ENCODE measurements around the gene BSDC1. TPM values are rescaled to one million over a fixed set of nuclear protein-coding genes. Genes with fewer than 3 reads are reported as not detected.
A peak's percentile ranks its signal among the peaks of the same experiment; 100 is the strongest.

The BSDC1 gene
- total RNA-seq, 4 donors from 2014 or later: 96.0 to 140 (median 120) TPM

GRCh38 chr1:32426489-32427255 lies 32.4 kb upstream of the BSDC1 start:
- under 1% methylated on average over 30 of the region's 36 CpGs for WGBS
- Histone ChIP-seq H3K27ac (no peak overlapping the region), H3K4me1 (peaks cover 10% of the 10 kb centered on the region), H3K36me3 (no peaks in the 10 kb centered on the region), H3K9me3 (no peaks in the 10 kb centered on the region), H3K27me3 (no peaks in the 10 kb centered on the region), H3K4me3 (peak overlapping the region; percentile 37)
- no peak for DNase-seq (ENCODE audit: low spot score in 2 of 2)
- TF ChIP-seq POLR2AphosphoS5 (IDR thresholded peaks at IDR 0.05): no peak
- no peak for TF ChIP-seq POLR2A (IDR thresholded peaks at IDR 0.05)
- no peak for TF ChIP-seq CTCF (IDR thresholded peaks at IDR 0.05)
- TF ChIP-seq EP300 (IDR thresholded peaks at IDR 0.05): no peak

- H3K36me3 ChIP-seq: no peaks in the 10 kb centered on the region
- H3K9me3 ChIP-seq: no peaks in the 10 kb centered on the region
- WGBS: 83% methylated on average over 1 of the region's 1 CpG
- peaks cover 5% of the 10 kb centered on the region for H3K4me1 ChIP-seq
- no peak overlapping the region for H3K4me3 ChIP-seq
- H3K27ac ChIP-seq: no peak overlapping the region
- DNase-seq (ENCODE audit: low spot score in 2 of 2): no peak
- TF ChIP-seq CTCF (IDR thresholded peaks at IDR 0.05): no peak
- TF ChIP-seq EP300 (IDR thresholded peaks at IDR 0.05): no peak
- no peaks in the 10 kb centered on the region for H3K27me3 ChIP-seq
Observed at GRCh38 chr1:32421775-32422174, 27.5 kb upstream of the BSDC1 start.

- TF ChIP-seq EP300 (IDR thresholded peaks at IDR 0.05): no peak
- TF ChIP-seq CTCF (IDR thresholded peaks at IDR 0.05): no peak
- TF ChIP-seq POLR2AphosphoS5 (IDR thresholded peaks at IDR 0.05): no peak
- no peak for TF ChIP-seq POLR2A (IDR thresholded peaks at IDR 0.05)
- Histone ChIP-seq H3K4me1 (no peaks in the 10 kb centered on the region), H3K27ac (no peak overlapping the region), H3K9me3 (no peaks in the 10 kb centered on the region), H3K27me3 (no peaks in the 10 kb centered on the region), H3K36me3 (no peaks in the 10 kb centered on the region), H3K4me3 (no peak overlapping the region)
- DNase-seq (ENCODE audit: low spot score in 2 of 2): peak in 1 of 2 donors; percentile 6
- 87% methylated on average over 8 of the region's 8 CpGs for WGBS
Observed at GRCh38 chr1:32414186-32414886, 20.1 kb upstream of the BSDC1 start.

- Histone ChIP-seq H3K9me3 (no peaks in the 10 kb centered on the region), H3K36me3 (no peaks in the 10 kb centered on the region), H3K27ac (no peak overlapping the region), H3K4me3 (no peak overlapping the region), H3K27me3 (no peaks in the 10 kb centered on the region), H3K4me1 (no peaks in the 10 kb centered on the region)
- TF ChIP-seq POLR2A (IDR thresholded peaks at IDR 0.05): no peak
- peak; percentile 33 to 63 for TF ChIP-seq CTCF (IDR thresholded peaks at IDR 0.05)
- TF ChIP-seq EP300 (IDR thresholded peaks at IDR 0.05): no peak
- DNase-seq (ENCODE audit: low spot score in 2 of 2): peak in 1 of 2 donors; percentile 79
- 56% methylated on average over 10 of the region's 10 CpGs for WGBS
Observed at GRCh38 chr1:32413507-32414185, 19.4 kb upstream of the BSDC1 start.

- H3K36me3 ChIP-seq: no peaks in the 10 kb centered on the region
- no peaks in the 10 kb centered on the region for H3K9me3 ChIP-seq
- H3K27ac ChIP-seq: no peak overlapping the region
- no peak for DNase-seq (ENCODE audit: low spot score in 2 of 2)
- TF ChIP-seq CTCF (IDR thresholded peaks at IDR 0.05): no peak
- TF ChIP-seq POLR2A (IDR thresholded peaks at IDR 0.05): no peak
- TF ChIP-seq EP300 (IDR thresholded peaks at IDR 0.05): no peak
- TF ChIP-seq POLR2AphosphoS5 (IDR thresholded peaks at IDR 0.05): no peak
- no peaks in the 10 kb centered on the region for H3K27me3 ChIP-seq
- no peak overlapping the region for H3K4me3 ChIP-seq
- H3K4me1 ChIP-seq: no peaks in the 10 kb centered on the region
Observed at GRCh38 chr1:32411261-32411660, 17.0 kb upstream of the BSDC1 start.

Data from suprapubic skin (tissue), 4 donors.